NT2/D1 (cell line): ENCODE data around the gene TBX5.
A peak's percentile ranks its signal among the peaks of the same experiment; 100 is the strongest.

Source experiments
- SUZ12 ChIP-seq: IDR thresholded peaks from 2 replicates; pipeline ENCODE4 v1.6.1; 2011; ENCODE audit not compliant: insufficient read length, insufficient read depth; ENCODE audit errors: extremely low read depth
- YY1 ChIP-seq: IDR thresholded peaks from 2 replicates; pipeline ENCODE4 v1.6.1; 2011; ENCODE audit not compliant: insufficient read length, insufficient read depth
- ZNF274 ChIP-seq: IDR thresholded peaks from 2 replicates; pipeline ENCODE4 v1.6.1; 2011; ENCODE audit warnings: mild to moderate bottlenecking, low read depth, low read length

GRCh38 chr12:114444422-114445279 is 38.7 kb upstream of the TBX5 start:
- TF ChIP-seq SUZ12 (peak; percentile 20), ZNF274 (no peak), YY1 (no peak)
